Muscle layer of colon (tissue), 2 donors: Measurements from ENCODE around the gene RNPEPL1.
"Not testable (repeated sequence)": the region's sequence is repeated elsewhere in the genome, so short reads cannot be mapped to it uniquely, and the experiment has no call there.

Experiments used
- H3K27ac ChIP-seq: one replicate; pipeline ENCODE4 v1.7.0; 2013; ENCODE audit warnings: low read depth, mild to moderate bottlenecking, low read length, moderate library complexity
- H3K27me3 ChIP-seq, 2 donors: one replicate each; pipeline ENCODE4 v1.7.0; 2013; ENCODE audit warnings: low read length in 2 of 2, mild to moderate bottlenecking in 2 of 2; ENCODE audit not compliant: insufficient read depth in 2 of 2, control insufficient read depth in 1 of 2
- H3K36me3 ChIP-seq: one replicate; pipeline ENCODE4 v1.7.0; 2013; ENCODE audit warnings: mild to moderate bottlenecking, low read length; ENCODE audit not compliant: insufficient read depth
- H3K4me1 ChIP-seq: one replicate; pipeline ENCODE4 v1.7.0; 2013; ENCODE audit warnings: mild to moderate bottlenecking, low read length; ENCODE audit not compliant: insufficient read depth
- H3K4me3 ChIP-seq, 2 donors: one replicate each; pipeline ENCODE4 v1.7.0; 2013; ENCODE audit warnings: low read length in 2 of 2, low read depth in 1 of 2, mild to moderate bottlenecking in 1 of 2, moderate library complexity in 1 of 2
- H3K9ac ChIP-seq: one replicate; pipeline ENCODE4 v1.7.0; 2013; ENCODE audit warnings: low read length
- H3K9me3 ChIP-seq: one replicate; pipeline ENCODE4 v1.7.0; 2013; ENCODE audit warnings: mild to moderate bottlenecking, low read length
- donor health status: abdominal sarcoma.
- donor health status: Adenocarcinoma of cecum.

The RNPEPL1 gene

DNA sequence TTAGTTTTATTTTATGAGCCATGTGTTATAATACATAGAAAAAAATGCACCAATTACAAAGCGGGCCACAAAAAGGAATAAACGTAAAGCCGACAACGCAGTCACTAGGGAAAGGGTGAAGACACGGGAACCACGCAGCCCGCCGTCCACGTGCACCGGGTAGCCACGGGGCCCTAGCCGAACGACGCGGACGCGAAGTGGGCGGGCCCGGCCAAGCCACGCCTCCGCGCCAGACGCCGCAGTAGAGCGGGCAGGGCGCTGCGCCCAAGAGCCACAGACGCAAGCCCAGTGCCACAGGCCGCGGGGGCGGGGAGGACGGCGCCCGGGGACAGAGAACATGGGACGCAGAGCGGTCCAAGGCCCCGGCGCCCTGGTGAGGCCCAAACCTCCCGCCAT lies 8.2 kb upstream of the RNPEPL1 start, which contains the start of gene DUSP28:
DUSP28 (plus strand) TSS at position 274 of the 396 bp plus-strand sequence. CDS start 328 bp downstream, outside the sequence.
- Histone ChIP-seq H3K27ac (peak within 1 kb of the TSS; percentile 79), H3K9ac (no peak within 1 kb of the TSS), H3K4me3 (peak within 1 kb of the TSS; percentile 51 to 69), H3K36me3 (no peaks in the 10 kb centered on the region), H3K27me3 (peaks cover 0 to 16% of the 10 kb centered on the region in 2 donors), H3K9me3 (no peaks in the 10 kb centered on the region), H3K4me1 (peaks cover 23% of the 10 kb centered on the region)

DNA sequence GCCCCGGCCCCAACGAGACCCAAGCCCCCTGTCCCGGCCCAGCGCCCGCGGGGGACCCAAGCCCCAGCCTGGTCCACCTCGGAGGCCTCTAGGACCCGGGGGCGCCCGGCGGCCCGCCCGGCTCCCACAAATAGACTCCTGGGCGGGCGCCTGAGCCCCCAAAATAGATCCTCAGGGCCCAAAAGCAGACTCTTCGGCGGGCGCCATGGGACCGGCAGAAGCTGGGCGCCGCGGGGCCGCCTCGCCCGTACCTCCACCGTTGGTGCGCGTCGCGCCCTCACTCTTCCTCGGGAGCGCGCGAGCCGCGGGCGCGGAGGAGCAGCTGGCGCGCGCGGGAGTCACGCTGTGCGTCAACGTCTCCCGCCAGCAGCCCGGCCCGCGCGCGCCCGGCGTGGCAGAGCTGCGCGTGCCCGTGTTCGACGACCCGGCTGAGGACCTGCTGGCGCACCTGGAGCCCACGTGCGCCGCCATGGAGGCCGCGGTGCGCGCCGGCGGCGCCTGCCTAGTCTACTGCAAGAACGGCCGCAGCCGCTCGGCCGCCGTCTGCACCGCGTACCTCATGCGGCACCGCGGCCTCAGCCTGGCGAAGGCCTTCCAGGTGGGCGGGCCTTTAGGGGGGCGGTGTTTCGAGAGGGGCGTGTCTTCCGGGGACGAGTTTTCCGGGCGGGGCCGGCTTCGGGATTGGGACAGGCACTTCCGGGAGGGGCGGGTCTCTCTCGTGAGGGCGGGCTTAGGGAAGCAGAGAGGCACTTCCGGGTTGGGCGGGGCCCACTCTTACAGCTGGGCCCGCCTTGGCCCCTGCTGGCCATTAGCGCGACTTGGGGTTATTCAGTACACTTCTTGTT lies 7.6 kb upstream of the RNPEPL1 start:
- no peaks in the 10 kb centered on the region for H3K36me3 ChIP-seq
- peak overlapping the region; percentile 51 to 69 for H3K4me3 ChIP-seq
- no peak overlapping the region for H3K9ac ChIP-seq
- H3K27ac ChIP-seq = peak overlapping the region; percentile 79
- H3K9me3 ChIP-seq = no peaks in the 10 kb centered on the region
- H3K27me3 ChIP-seq = peaks cover 0 to 16% of the 10 kb centered on the region in 2 donors
- H3K4me1 ChIP-seq = peaks cover 24% of the 10 kb centered on the region

DNA sequence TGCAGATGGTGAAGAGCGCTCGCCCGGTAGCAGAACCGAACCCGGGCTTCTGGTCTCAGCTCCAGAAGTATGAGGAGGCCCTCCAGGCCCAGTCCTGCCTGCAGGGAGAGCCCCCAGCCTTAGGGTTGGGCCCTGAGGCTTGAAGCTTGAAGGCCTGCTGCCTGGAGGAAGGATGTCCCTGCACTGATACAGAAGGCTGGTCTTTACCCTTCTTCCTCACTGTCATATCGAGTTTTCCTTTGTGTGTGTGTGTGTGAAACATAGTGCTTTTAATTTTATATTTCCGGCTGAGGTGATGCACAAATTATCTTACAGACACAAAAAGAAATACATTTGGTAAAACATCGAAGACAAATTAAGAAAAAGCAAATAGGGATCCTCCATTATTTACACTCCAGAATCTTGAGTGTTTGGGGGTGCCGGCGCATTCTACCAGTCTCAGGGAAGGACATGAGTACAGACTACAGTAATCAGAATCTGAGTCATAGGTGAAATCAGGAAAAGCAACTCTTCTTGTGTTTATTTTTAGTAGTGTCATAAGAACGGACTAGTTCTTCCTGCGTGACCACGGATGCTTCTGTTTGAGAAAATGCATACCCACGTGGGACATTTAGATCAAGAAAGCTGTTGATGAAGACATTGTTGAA lies 6.8 kb upstream of the RNPEPL1 start:
- Histone ChIP-seq H3K9ac (peak overlapping the region; percentile 30), H3K27ac (peak overlapping the region; percentile 62), H3K36me3 (no peaks in the 10 kb centered on the region), H3K4me1 (peaks cover 30% of the 10 kb centered on the region), H3K27me3 (peaks cover 0 to 16% of the 10 kb centered on the region in 2 donors), H3K9me3 (no peaks in the 10 kb centered on the region), H3K4me3 (peak overlapping the region in 1 of 2 donors; percentile 51)

DNA sequence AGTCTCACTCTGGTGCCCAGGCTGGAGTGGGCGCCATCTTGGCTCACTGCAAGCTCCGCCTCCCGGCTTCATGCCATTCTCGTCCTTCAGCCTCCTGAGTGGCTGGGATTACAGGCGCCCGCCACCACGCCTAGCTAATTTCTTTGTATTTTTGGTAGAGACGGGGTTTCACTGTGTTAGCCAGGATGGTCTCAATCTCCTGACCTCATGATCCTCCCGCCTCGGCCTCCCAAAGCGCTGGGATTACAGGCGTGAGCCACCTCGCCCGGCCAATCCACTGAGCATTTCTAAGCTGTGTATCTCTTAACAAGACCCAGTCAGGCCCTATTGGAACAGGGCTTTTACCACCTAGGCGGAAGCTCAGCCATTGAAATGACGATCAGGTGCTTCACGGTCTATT lies 5.1 kb upstream of the RNPEPL1 start:
- H3K27me3 ChIP-seq, H3K36me3 ChIP-seq, H3K27ac ChIP-seq, H3K9ac ChIP-seq, H3K9me3 ChIP-seq, H3K4me3 ChIP-seq: not testable (repeated sequence)
- H3K4me1 ChIP-seq = peaks cover 38% of the 10 kb centered on the region

DNA sequence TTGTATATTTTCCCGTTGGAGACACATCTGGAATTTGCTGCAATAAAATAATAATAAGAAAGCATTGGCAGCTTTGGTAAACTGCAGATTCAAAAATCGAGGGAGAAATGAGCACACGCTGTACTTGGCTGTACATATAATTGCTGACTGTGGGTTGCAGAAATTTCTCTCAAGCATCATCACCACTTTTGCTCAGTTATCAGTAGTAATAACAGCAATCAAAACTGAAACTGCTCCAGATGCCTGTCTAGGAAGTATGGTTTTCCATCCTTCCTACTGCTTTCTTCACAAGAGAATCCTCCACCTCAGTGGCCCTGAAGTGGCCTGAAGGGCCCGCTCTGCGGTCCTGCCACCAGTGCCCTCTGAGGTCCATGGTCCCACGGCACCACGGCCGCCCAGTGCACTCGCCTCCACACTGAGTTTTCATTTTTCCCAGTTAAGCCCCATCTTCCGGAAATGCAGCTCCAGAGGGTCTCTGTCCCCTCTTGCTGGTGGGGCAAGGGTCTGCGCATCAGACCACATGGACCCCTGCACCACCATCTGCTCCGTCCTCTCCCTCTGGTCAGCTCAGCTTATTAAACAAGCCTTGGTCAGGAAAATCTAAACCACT lies 4.2 kb upstream of the RNPEPL1 start:
- peaks cover 36% of the 10 kb centered on the region for H3K4me1 ChIP-seq
- H3K27me3 ChIP-seq = no peaks in the 10 kb centered on the region
- no peaks in the 10 kb centered on the region for H3K9me3 ChIP-seq
- H3K9ac ChIP-seq = no peak overlapping the region
- no peak overlapping the region for H3K4me3 ChIP-seq
- H3K36me3 ChIP-seq = no peaks in the 10 kb centered on the region
- no peak overlapping the region for H3K27ac ChIP-seq

DNA sequence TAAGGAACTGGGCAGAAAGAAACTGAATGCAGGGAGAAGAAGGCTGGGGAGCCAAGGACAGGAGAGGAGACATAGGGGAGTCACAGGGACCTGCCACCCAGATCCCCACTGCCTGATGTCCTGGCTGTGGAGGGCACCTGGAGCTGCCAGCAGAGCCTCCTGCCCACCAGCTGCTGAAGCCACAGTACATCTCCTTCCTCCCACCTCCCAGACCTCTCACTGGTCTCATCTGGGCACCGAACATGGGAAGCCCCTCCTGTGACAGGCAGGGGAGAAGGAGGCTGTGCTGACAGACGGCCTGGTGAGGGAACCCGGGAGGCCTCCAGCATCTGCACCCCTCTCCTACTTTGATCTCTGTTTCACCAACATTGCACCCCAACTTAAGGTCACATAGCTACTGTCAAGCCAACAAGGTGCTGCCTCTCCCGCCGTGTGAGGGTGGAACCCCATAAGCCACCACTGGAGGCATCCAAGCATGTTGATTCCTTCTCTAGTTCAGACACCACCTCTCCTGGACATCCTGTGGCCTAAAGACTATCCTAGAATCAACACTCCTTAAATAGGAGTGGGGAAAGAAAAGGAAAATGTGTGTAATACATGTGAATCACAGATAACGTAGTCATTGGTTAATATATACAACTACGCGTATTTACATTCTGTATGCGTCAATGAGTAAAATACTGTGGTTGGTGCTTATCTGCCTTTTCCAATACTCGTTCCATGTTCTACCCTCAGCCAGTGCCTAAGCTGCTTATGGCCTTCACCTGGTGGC lies 3.5 kb upstream of the RNPEPL1 start:
- H3K27ac ChIP-seq = no peak overlapping the region
- no peak overlapping the region for H3K9ac ChIP-seq
- H3K4me3 ChIP-seq = no peak overlapping the region
- no peaks in the 10 kb centered on the region for H3K9me3 ChIP-seq
- H3K36me3 ChIP-seq = no peaks in the 10 kb centered on the region
- H3K4me1 ChIP-seq = peaks cover 35% of the 10 kb centered on the region
- no peaks in the 10 kb centered on the region for H3K27me3 ChIP-seq

DNA sequence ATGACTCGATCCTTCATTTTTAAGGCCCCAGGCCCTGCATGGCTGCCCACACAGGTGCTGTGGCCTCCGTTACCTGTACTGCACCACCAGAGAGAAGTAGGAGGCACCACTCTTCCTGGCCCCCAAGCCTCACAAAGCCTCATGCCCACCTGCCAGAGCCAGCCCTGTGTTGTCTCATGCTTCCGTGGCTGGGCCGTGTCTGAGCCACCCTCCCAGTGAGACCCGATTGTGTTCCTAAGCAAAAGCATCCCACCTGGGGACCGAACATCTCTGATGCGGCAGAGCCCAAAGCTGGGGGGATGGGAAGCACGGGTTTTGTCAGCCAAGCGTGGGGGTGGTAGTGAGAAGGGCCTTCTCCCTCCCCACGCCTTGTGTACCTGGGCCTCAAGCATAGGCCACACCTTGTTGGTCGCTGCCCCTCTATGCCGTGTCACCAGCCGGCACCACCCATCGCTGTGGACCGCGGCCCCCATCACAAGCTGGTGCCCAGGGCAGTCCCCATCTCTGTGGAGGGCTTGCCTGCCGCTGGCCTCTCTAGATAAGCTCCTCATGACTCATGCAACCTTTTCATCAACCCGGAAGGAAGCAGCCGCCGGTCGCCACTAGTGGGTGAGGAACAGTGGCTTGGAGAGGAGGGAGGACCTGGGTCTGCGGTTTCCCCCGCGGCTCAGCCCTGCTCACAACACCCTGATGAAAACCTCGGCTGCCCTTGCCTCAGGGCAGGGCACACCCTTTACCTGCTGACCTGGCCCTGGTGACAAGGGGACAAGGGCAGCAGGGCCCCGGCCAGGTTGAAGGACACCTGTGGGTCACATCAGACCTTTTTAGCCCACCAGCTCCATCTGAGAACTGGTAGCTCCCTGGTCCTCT lies 2.7 kb upstream of the RNPEPL1 start:
- H3K4me3 ChIP-seq = peak overlapping the region; percentile 41 to 51
- H3K27ac ChIP-seq = peak overlapping the region; percentile 67
- H3K36me3 ChIP-seq = no peaks in the 10 kb centered on the region
- H3K9me3 ChIP-seq = no peaks in the 10 kb centered on the region
- H3K9ac ChIP-seq = no peak overlapping the region
- H3K4me1 ChIP-seq = peaks cover 43% of the 10 kb centered on the region
- H3K27me3 ChIP-seq = no peaks in the 10 kb centered on the region

DNA sequence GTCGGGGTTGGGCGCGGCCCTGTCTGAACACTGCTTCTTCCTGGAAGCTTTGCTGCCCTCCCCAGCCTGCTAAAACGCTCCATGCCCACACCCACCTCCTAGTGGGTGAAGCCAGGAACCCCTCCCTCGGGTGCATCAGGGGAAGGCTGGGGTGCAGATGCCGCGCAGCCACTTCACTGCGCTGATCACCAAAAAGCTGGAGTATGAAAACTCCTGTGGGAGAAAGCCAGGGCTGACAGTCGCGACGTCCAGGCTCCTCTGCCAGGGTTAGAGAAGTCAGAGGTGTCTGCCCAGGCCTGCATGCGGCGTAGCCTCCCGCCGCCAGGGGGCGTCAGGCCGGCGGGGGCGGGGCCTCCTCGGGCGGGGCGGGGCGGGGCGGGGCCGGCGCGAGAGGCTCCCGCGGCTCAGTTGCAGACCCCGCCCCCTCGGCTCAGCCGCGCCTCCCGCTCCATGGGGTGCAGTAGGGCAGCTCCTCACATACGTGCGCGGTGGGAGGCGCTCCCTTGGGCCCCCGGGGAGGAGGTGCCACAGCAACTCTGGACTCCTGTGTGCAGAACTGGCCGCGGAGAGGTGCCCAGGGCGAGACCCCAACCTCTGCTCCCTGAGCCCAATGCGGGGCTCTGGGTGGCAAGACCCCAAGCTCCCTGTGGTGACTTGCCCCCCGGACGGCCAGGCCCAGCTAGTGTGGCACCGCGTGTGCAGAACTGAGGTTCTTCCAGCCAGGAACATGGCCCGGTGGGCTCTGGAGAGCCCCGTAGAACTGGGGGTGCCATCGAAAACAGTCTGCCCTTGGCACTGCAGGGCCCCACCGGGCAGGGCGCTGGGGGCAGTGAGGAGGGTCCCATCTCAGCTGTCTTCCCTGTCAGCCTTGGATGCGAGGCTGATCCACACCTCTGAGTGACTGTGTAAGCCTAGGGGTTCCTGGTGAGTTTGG lies 1.8 kb upstream of the RNPEPL1 start:
- H3K27me3 ChIP-seq = no peaks in the 10 kb centered on the region
- H3K4me1 ChIP-seq = peaks cover 43% of the 10 kb centered on the region

DNA sequence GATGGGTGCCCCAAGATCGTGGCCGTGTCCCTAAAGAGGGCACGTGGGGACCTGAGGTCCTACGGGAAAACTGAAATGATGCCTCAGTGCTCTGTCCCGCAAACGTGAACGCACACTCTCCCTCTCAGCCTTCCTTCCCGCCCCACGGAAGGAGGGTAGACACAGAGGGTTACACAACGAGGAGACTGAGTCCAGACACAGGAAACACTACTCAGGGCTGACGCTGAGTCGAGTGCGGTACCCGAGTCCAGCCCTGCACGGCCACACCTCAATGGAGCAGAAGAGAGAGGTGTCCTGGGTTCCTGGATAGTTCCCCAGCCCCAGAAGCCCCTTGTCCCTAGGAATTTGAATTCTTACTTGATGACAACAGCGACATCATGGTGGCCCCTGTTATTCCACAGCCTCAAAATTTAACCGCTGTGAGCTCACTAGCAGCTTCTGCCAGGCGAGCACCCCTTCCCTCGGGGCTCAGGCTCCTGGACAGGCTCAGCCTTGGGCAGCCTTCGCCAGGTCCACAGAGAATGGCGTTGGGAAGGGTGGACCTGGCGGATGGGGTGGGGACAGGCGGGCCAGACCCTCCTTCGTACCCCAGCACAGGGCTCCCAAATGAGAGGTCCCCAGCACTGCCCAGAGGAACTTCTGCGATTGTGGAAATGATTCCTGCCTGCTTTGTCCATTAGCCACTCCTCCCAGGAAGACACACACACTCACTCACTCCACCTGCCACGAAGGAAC lies 980 bp upstream of the RNPEPL1 start:
- Histone ChIP-seq H3K4me1 (peaks cover 38% of the 10 kb centered on the region), H3K4me3 (peak overlapping the region; percentile 74 to 75), H3K9me3 (no peaks in the 10 kb centered on the region), H3K27me3 (no peaks in the 10 kb centered on the region), H3K9ac (peak overlapping the region; percentile 75), H3K27ac (peak overlapping the region; percentile 78), H3K36me3 (no peaks in the 10 kb centered on the region)

More for the DNA sequence above, 1.8 kb upstream of the RNPEPL1 start:
- H3K27ac ChIP-seq = peak overlapping the region; percentile 67
- H3K9me3 ChIP-seq = no peaks in the 10 kb centered on the region
- peak overlapping the region; percentile 43 to 74 for H3K4me3 ChIP-seq
- H3K9ac ChIP-seq = no peak overlapping the region
- no peaks in the 10 kb centered on the region for H3K36me3 ChIP-seq
